Vagina (tissue), 2 donors: ENCODE measurements around the gene HMCN2.

Experiments used
- CTCF ChIP-seq, 3 experiments: fragments of 450-650 bp in 2 of 3; fragments of 200-600 bp in 1 of 3; sonication (generic) in 1 of 3; IDR thresholded peaks; one replicate each; pipeline ENCODE4 v1.5.1; 2017 to 2019; ENCODE audit warnings: antibody characterized with exemption in 3 of 3, mild to moderate bottlenecking in 2 of 3, moderate library complexity in 2 of 3
- POLR2A ChIP-seq, 2 donors: fragments of 450-650 bp; IDR thresholded peaks; one replicate each; pipeline ENCODE4 v1.6.1; 2017; ENCODE audit warnings: antibody characterized with exemption in 2 of 2, mild to moderate bottlenecking in 2 of 2, moderate library complexity in 2 of 2

DNA sequence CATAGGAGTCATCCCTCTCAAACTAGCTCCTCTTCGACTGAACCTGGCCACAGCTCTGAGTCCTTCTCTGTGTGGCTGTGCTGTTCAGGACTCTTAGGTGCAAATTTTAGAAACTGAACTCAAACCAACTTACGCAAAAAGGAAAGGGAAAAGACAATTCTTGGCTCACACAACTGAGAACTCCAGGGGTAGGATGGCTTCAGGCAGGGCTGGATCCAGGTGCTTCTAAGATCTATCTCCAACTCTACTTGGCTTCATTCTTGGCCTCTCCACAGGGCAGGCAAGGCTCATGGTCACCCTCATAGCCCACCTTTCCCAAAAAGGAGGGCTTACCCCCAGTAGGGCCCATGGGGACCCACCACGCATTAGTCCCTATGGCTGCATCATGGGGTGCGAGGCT lies 187.3 kb downstream of the HMCN2 start:
- TF ChIP-seq POLR2A (IDR thresholded peaks at IDR 0.05): no peak
- TF ChIP-seq CTCF (IDR thresholded peaks at IDR 0.05): no peak
